Thymus (tissue), 11 donors: Measurements from ENCODE around the gene KCNMA1. TPM values are rescaled to one million over a fixed set of nuclear protein-coding genes. Genes with fewer than 3 reads are reported as not detected.

Experiments
- DNase-seq, 9 donors: peaks; one replicate each; pipeline ENCODE4 v3.0.0-alpha.2; 2013; ENCODE audit warnings: low spot score in 9 of 9, low read depth in 6 of 9, missing footprints in 1 of 9
- H3K27ac ChIP-seq, 2 donors: one replicate each; pipeline ENCODE4 v1.5.1; 2013; ENCODE audit warnings: control low read depth in 1 of 2, low read depth in 1 of 2, low read length in 1 of 2, mild to moderate bottlenecking in 1 of 2, moderate library complexity in 1 of 2
- H3K27me3 ChIP-seq, 2 donors: one replicate each; pipeline ENCODE4 v1.5.1; 2013; ENCODE audit warnings: low read length in 1 of 2; ENCODE audit not compliant: control insufficient read depth in 2 of 2, insufficient read depth in 1 of 2
- H3K36me3 ChIP-seq, 2 donors: one replicate each; pipeline ENCODE4 v1.5.1; 2013; ENCODE audit warnings: low read length in 1 of 2, mild to moderate bottlenecking in 1 of 2, moderate library complexity in 1 of 2; ENCODE audit not compliant: control insufficient read depth in 2 of 2, insufficient read depth in 2 of 2
- H3K4me1 ChIP-seq, 2 donors: one replicate each; pipeline ENCODE4 v1.5.1; 2013; ENCODE audit warnings: low read length in 2 of 2; ENCODE audit not compliant: control insufficient read depth in 2 of 2, insufficient read depth in 2 of 2
- H3K4me3 ChIP-seq, 2 donors: one replicate each; pipeline ENCODE4 v1.5.1; 2013; ENCODE audit warnings: low read length in 2 of 2, control low read depth in 1 of 2, mild to moderate bottlenecking in 1 of 2
- H3K9me3 ChIP-seq, 2 donors: one replicate each; pipeline ENCODE4 v1.5.1; 2013; ENCODE audit warnings: low read length in 1 of 2, mild to moderate bottlenecking in 1 of 2; ENCODE audit not compliant: control insufficient read depth in 2 of 2, insufficient read depth in 1 of 2
- WGBS: extraction: QIAGEN DNeasy Blood & Tissue Kit; methylation state at CpG from one replicate; pipeline ENCODE4 v1.1.7; 2013; 5-methylcytosine and 5-hydroxymethylcytosine counted together
- polyA plus RNA-seq: library from polyadenylated mRNA; stranded (reverse); fragments of 200-250 nt; gene quantifications from one replicate; pipeline ENCODE4 v1.2.3, GENCODE V29; 2013
- total RNA-seq: library from RNA; stranded (reverse); fragments of 120-200 nt; gene quantifications from one replicate; pipeline ENCODE4 v1.2.4, GENCODE V29; 2013
- donor health status: healthy.

Gene KCNMA1
- total and polyA plus RNA-seq, 2 donors = 1.9 to 12.9 TPM

DNA sequence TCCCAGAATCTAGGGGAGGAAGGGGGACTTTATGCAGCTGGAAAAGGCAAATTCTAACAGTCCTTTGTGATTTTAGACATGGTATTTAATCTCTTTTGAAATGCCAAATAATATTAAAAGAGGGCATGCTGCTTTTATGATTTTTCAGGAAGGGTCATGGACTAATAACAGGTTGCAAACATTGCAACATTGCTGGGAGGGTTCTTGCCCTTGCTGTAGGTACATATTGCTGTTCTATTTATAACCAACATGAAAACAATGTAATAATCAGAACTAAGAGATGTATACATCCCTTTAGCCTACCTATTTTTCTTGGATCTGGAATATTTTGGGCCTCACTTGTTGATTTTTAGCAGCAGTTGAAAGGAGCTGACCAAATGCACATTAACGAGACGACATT, 411.6 kb downstream of the KCNMA1 start:
- DNase-seq = no peak
- no peak overlapping the region for H3K4me3 ChIP-seq
- H3K36me3 ChIP-seq = no peaks in the 10 kb centered on the region
- WGBS = 92% methylated on average over 2 of the region's 2 CpGs
- no peaks in the 10 kb centered on the region for H3K9me3 ChIP-seq
- no peaks in the 10 kb centered on the region for H3K4me1 ChIP-seq
- peaks cover 0 to 2% of the 10 kb centered on the region in 2 donors for H3K27me3 ChIP-seq
- H3K27ac ChIP-seq = no peak overlapping the region

DNA sequence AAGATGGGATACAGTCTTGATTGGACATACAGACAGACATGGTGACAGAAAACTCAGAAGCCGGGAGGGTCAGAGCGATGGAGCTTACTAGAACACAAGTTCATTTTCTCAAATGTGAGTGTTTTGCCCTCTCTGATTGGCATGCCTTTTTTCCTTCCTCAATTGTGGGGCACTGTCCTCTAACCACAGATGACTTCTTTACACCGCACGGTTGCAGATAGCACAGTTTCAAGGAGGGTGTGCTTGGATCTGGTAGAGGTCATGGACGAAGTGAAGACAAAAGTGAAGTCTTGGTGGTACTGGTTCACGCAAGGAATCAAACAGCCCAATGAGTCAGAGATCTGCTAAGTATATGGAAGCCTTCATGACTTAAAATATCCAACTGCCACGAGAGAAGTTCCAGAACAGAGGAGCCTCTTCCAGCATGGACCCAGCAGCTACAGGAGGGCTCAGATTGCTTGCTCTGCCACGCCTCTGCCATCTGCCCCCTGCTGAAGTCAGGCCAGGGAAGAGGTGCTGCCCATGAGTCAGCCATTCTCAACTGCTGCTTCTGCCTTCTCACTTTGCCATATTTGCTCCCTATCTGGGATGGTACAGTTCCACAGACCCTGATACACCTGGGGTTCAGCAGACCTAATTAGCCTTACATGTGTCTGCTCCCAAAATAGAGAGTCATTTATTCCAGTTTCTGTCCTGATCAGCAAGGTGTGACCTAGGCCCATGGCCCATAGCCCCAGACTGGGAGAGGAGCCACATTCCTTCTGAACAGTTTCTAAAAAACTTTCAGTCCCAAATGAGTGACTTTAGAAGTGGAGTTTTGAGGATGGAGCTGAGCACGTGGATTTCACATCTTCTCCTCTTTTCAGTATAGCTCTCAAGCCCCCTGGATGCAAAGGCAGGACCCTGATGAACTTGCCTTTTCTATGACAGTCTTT, 413.8 kb downstream of the KCNMA1 start:
- DNase-seq = no peak
- Histone ChIP-seq H3K9me3 (no peaks in the 10 kb centered on the region), H3K27me3 (peaks cover 0 to 2% of the 10 kb centered on the region in 2 donors), H3K4me1 (no peaks in the 10 kb centered on the region), H3K4me3 (no peak overlapping the region), H3K36me3 (no peaks in the 10 kb centered on the region), H3K27ac (no peak overlapping the region)
- 52% methylated on average over 9 of the region's 9 CpGs for WGBS

GRCh38 chr10:77220150-77220549, 417.5 kb downstream of the KCNMA1 start:
- H3K4me1 ChIP-seq = no peaks in the 10 kb centered on the region
- H3K4me3 ChIP-seq = no peak overlapping the region
- 89% methylated on average over 2 of the region's 2 CpGs for WGBS
- H3K27me3 ChIP-seq = peaks cover 0 to 2% of the 10 kb centered on the region in 2 donors
- H3K9me3 ChIP-seq = no peaks in the 10 kb centered on the region
- H3K36me3 ChIP-seq = no peaks in the 10 kb centered on the region
- H3K27ac ChIP-seq = no peak overlapping the region
- DNase-seq = no peak

DNA sequence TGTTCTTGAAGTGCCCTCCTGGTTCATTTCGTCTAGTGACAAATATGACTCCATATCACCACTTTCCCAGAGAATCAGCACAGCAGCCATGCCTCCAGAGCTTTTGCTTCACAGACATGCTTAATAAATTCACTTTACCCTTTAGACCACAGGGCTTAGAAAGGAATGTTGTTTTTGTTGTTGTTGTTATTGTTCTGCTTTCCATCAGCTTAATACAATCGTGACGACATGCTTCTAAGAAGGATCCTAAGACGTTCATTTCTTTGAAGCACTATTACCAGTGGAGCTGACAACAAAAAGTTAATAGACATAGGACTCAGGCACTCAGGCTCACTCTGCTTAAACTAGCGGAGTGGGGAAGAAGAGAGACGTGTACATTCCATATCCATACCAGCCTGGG, 418.6 kb downstream of the KCNMA1 start:
- Histone ChIP-seq H3K27ac (no peak overlapping the region), H3K4me3 (no peak overlapping the region), H3K27me3 (peaks cover 0 to 2% of the 10 kb centered on the region in 2 donors), H3K9me3 (no peaks in the 10 kb centered on the region), H3K4me1 (no peaks in the 10 kb centered on the region), H3K36me3 (no peaks in the 10 kb centered on the region)
- no peak for DNase-seq
- 93% methylated on average over 6 of the region's 6 CpGs for WGBS

- H3K27ac ChIP-seq = no peak overlapping the region
- H3K4me3 ChIP-seq = no peak overlapping the region
- H3K9me3 ChIP-seq = no peaks in the 10 kb centered on the region
- no peaks in the 10 kb centered on the region for H3K4me1 ChIP-seq
- no peaks in the 10 kb centered on the region for H3K27me3 ChIP-seq
- no peaks in the 10 kb centered on the region for H3K36me3 ChIP-seq
- WGBS = 74% methylated on average over 1 of the region's 1 CpG
- DNase-seq = no peak
Observed at GRCh38 chr10:77214799-77215198, 422.8 kb downstream of the KCNMA1 start.

GRCh38 chr10:77212632-77213031, 425.0 kb downstream of the KCNMA1 start:
- DNase-seq = no peak
- WGBS = 98% methylated on average over 5 of the region's 5 CpGs
- Histone ChIP-seq H3K27ac (no peak overlapping the region), H3K27me3 (no peaks in the 10 kb centered on the region), H3K4me1 (no peaks in the 10 kb centered on the region), H3K4me3 (no peak overlapping the region), H3K9me3 (no peaks in the 10 kb centered on the region), H3K36me3 (no peaks in the 10 kb centered on the region)

DNA sequence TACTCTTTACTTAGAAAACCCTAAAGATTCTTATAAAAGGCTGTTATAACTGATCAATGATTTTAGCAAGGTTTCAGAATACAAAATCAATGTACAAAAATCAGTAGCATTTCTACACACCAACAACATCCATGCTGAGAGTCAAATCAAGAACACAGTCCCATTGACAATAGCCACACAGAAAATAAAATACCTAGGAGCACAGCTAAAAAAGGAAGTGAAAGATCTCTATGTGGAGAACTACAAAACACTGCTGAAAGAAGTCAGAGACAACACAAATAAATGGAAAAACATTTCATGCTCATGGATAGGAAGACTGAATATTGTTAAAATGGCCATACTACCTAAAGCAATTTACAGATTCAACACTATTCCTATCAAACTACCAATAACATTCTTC, 427.0 kb downstream of the KCNMA1 start:
- Histone ChIP-seq H3K4me3 (no peak overlapping the region), H3K9me3 (no peaks in the 10 kb centered on the region), H3K4me1 (no peaks in the 10 kb centered on the region), H3K36me3 (no peaks in the 10 kb centered on the region), H3K27me3 (no peaks in the 10 kb centered on the region), H3K27ac (no peak overlapping the region)
- DNase-seq = no peak

DNA sequence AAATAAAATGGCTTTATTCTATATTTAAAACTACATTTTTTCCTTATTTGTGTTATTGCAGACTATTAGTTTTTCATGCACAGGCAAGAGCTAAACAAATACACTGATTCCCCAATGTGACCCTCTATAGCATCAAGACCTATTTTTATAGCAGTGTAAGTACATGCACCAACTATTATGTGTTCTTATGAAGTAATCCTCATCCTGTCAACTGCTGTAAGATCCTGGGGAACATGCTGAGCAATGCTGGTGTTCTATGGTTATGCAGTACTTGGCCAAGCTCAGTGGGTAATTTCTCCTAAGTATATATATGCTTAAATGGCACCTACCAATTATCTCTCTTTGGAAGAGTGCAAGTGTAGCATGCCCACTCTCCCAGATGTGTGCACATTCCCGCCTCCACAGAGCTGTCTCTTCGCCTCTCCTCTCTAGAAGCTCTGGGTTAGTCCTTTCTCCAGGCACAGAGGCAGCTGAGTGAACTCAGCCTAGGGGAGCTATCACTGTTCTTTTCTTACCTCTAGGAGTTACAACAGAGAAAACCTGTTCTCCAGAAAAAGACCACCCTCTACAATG, 428.8 kb downstream of the KCNMA1 start:
- DNase-seq = no peak
- Histone ChIP-seq H3K27ac (no peak overlapping the region), H3K36me3 (no peaks in the 10 kb centered on the region), H3K4me3 (no peak overlapping the region), H3K27me3 (no peaks in the 10 kb centered on the region), H3K9me3 (no peaks in the 10 kb centered on the region), H3K4me1 (no peaks in the 10 kb centered on the region)
- WGBS = 94% methylated on average over 2 of the region's 2 CpGs

GRCh38 chr10:77207828-77208185, 429.8 kb downstream of the KCNMA1 start:
- no peaks in the 10 kb centered on the region for H3K9me3 ChIP-seq
- no peak overlapping the region for H3K27ac ChIP-seq
- H3K27me3 ChIP-seq = no peaks in the 10 kb centered on the region
- H3K4me1 ChIP-seq = no peaks in the 10 kb centered on the region
- H3K4me3 ChIP-seq = no peak overlapping the region
- 98% methylated on average over 5 of the region's 5 CpGs for WGBS
- no peak for DNase-seq
- no peaks in the 10 kb centered on the region for H3K36me3 ChIP-seq
